22Rv1 (cell line): Measurements from ENCODE around the gene ZNF837.

Experiments
- CTCF ChIP-seq: fragments of 450-650 bp; IDR thresholded peaks from 2 replicates; pipeline ENCODE4 v1.5.1; 2017; ENCODE audit warnings: mild to moderate bottlenecking
- ZFX ChIP-seq: fragments of 450-650 bp; IDR thresholded peaks from 2 replicates; pipeline ENCODE4 v1.6.1; 2017; ENCODE audit warnings: antibody characterized with exemption, borderline replicate concordance

GRCh38 chr19:58385313-58385890 is 4.6 kb upstream of the ZNF837 start:
- TF ChIP-seq CTCF (no peak), ZFX (no peak)
